Erythroblast (primary cell): ENCODE measurements around the gene ANGPTL4.
"Not testable (repeated sequence)": the region's sequence is repeated elsewhere in the genome, so short reads cannot be mapped to it uniquely, and the experiment has no call there.

Source experiments
- GATA1 ChIP-seq: IDR thresholded peaks from 2 replicates; pipeline ENCODE4 v1.6.1; 2011; ENCODE audit warnings: low read depth, mild to moderate bottlenecking, control low read depth, low read length, moderate library complexity
- POLR2A ChIP-seq: IDR thresholded peaks from 2 replicates; pipeline ENCODE4 v1.6.1; 2011; ENCODE audit warnings: mild to moderate bottlenecking, low read length

DNA sequence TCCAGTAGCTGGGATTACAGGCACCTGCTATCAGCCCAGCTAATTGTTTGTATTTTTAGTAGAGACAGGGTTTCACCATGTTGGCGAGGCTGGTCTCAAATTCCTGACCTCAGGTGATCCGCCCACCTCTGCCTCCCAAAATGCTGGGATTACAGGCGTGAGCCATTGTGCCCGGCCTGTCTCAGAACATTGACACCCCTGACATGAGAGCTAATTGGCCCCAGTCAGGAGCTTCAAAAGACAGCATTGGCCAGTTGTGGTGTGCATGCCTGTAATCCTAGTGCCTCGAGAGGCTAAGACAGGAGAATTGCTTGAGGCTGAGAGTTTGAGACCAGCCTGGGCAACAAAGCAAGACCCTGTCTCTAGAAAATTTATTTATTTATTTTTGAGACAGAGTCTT lies 11.1 kb upstream of the ANGPTL4 start:
- TF ChIP-seq POLR2A, GATA1: not testable (repeated sequence)
